ENCODE results near the gene KCNRG. TPM values are rescaled to one million over a fixed set of nuclear protein-coding genes. Genes with fewer than 3 reads are reported as not detected.
"Not testable (repeated sequence)": the region's sequence is repeated elsewhere in the genome, so short reads cannot be mapped to it uniquely, and the experiment has no call there.

Gene KCNRG
- total and polyA plus RNA-seq, 9 of the 15 experiments (the other 6 are each of a cell fraction or from before 2014, with no cell fraction given): 0.36 to 1.1 (median 0.53) TPM

- BruUV-seq (replicated peaks); H3K9ac ChIP-seq (ENCODE audit: insufficient read depth in 1 of 2, low read depth in 2 of 2, low read length in 2 of 2); POLR2A ChIA-PET; H3K27ac ChIP-seq (ENCODE audit: extremely low read depth, low read depth, low read length); FAIRE-seq; H4K20me1 ChIP-seq (replicated peaks; ENCODE audit: control insufficient read depth, insufficient read depth, low read length); H3K36me3 ChIP-seq (ENCODE audit: control insufficient read depth, insufficient read depth, low read length); ATAC-seq; H3K4me1 ChIP-seq (replicated peaks in 1 of 2; ENCODE audit: control insufficient read depth in 2 of 2, insufficient read depth in 2 of 2, low read length in 2 of 2); CTCF ChIA-PET (ENCODE audit: low intra/inter-chr PET ratio); H3K9me1 ChIP-seq (ENCODE audit: control insufficient read depth, insufficient read depth, low read length); H3K9me3 ChIP-seq (replicated peaks; ENCODE audit: control insufficient read depth, insufficient read depth, low read depth, low read length); H3K27me3 ChIP-seq (ENCODE audit: control insufficient read depth in 2 of 2, insufficient read depth in 2 of 2, low read length in 2 of 2); DNase-seq (ENCODE audit: extremely low read depth in 1 of 4, low spot score in 3 of 4); H3K79me2 ChIP-seq (ENCODE audit: control insufficient read depth, insufficient read depth, low read length); H2AFZ ChIP-seq (ENCODE audit: low read depth, low read length); H3K4me2 ChIP-seq (ENCODE audit: insufficient read depth, low read length); H3K4me3 ChIP-seq: not testable (repeated sequence)
- WGBS (ENCODE audit: insufficient coverage, low coverage, missing lambda C conversion rate): 63% methylated on average over 6 of the region's 6 CpGs
- intact Hi-C loops (cut with micrococcal nuclease): loop anchor here (10.0 kb wide), 1 partner anchor 624 kb away; no protein-coding TSS in a partner anchor
- TF ChIP-seq CBFA2T3 (IDR thresholded peaks at IDR 0.05) (peak; percentile 22; the same call in 1 of the 2 replicates), CEBPB (tag; IDR thresholded peaks at IDR 0.05) (0 out of 2 replicates have a peak, but pooled peaks have one; percentile 25), EGR1 (conservative IDR thresholded peaks at IDR 0.05) (peak; percentile 61)
- in situ Hi-C loops (cut with MboI): loop anchor here (25.0 kb wide), 1 partner anchor 422 kb away; no protein-coding TSS in a partner anchor
Measured at GRCh38 chr13:49990612-49991011, 24.6 kb upstream of the KCNRG start.

GRCh38 chr13:49993111-49993510 lies 22.1 kb upstream of the KCNRG start:
- H3K9me3 ChIP-seq (replicated peaks; ENCODE audit: control insufficient read depth, insufficient read depth, low read depth, low read length): no peaks in the 10 kb centered on the region
- BruUV-seq (replicated peaks): no TSS peak

More at GRCh38 chr13:49993111-49993510, 22.1 kb upstream of the KCNRG start:
- POLR2A ChIA-PET: interaction anchor here (0.7 kb wide), 1 partner anchor 230 kb away, joined by 3 read pairs; no protein-coding TSS in a partner anchor
- Histone ChIP-seq H3K4me2 (ENCODE audit: insufficient read depth, low read length) (no peak overlapping the region), H3K4me1 (replicated peaks in 1 of 2; ENCODE audit: control insufficient read depth in 2 of 2, insufficient read depth in 2 of 2, low read length in 2 of 2) (peaks cover 5 to 7% of the 10 kb centered on the region in 2 experiments; a peak in 4 of 5 replicates), H3K27ac (ENCODE audit: extremely low read depth, low read depth, low read length) (no peak overlapping the region), H2AFZ (ENCODE audit: low read depth, low read length) (no peak overlapping the region), H3K9me1 (ENCODE audit: control insufficient read depth, insufficient read depth, low read length) (no peaks in the 10 kb centered on the region), H3K36me3 (ENCODE audit: control insufficient read depth, insufficient read depth, low read length) (peaks cover 3% of the 10 kb centered on the region), H4K20me1 (replicated peaks; ENCODE audit: control insufficient read depth, insufficient read depth, low read length) (no peaks in the 10 kb centered on the region), H3K4me3 (no peak overlapping the region), H3K27me3 (ENCODE audit: control insufficient read depth in 2 of 2, insufficient read depth in 2 of 2, low read length in 2 of 2) (no peaks in the 10 kb centered on the region), H3K9ac (ENCODE audit: insufficient read depth in 1 of 2, low read depth in 2 of 2, low read length in 2 of 2) (no peak overlapping the region), H3K79me2 (ENCODE audit: control insufficient read depth, insufficient read depth, low read length) (peaks cover 8% of the 10 kb centered on the region)
- intact Hi-C loops (cut with micrococcal nuclease): loop anchor here (10.0 kb wide), 1 partner anchor 622 kb away; no protein-coding TSS in a partner anchor
- in situ Hi-C loops (cut with MboI): loop anchor here (25.0 kb wide), 1 partner anchor 419 kb away; no protein-coding TSS in a partner anchor
- TF ChIP-seq PHB (CRISPR knock-in tag; IDR thresholded peaks at IDR 0.05): no peak
- FAIRE-seq (no peak), ATAC-seq (no peak), DNase-seq (ENCODE audit: extremely low read depth in 1 of 4, low spot score in 3 of 4) (no peak)
- CTCF ChIA-PET (ENCODE audit: low intra/inter-chr PET ratio): no interaction called here
